GM12878 (cell line): Measurements from ENCODE around the gene OTX2. TPM values are rescaled to one million over a fixed set of nuclear protein-coding genes. Genes with fewer than 3 reads are reported as not detected.

ENCODE experiments used
- ATAC-seq: fragments of 200-7000 bp; cut with Tn5 transposase; 3 replicates; pipeline ENCODE4 v1.9.1; 2020; ENCODE audit warnings: mild to moderate bottlenecking, moderate library complexity
- BruUV-seq: library from RNA; stranded (reverse); fragments of 400-500 nt; replicated peaks from 2 replicates; lab custom pipeline; 2021; lab: Mats Ljungman, UMichigan
- CTCF ChIA-PET: fragments of 300-600 bp; sonication (Branson Sonifier 250); formaldehyde crosslinking; extraction: SDS; loops from one replicate; lab custom pipeline; 2021; ENCODE audit warnings: inconsistent platforms; lab: Yijun Ruan, JAX
- POLR2A ChIA-PET: fragments of 350-600 bp; formaldehyde crosslinking; extraction: SDS; loops from one replicate; lab custom pipeline; 2021; ENCODE audit warnings: inconsistent platforms; lab: Charles Lee
- RAD21 ChIA-PET: fragments of 300-600 bp; sonication (Branson Sonifier 250); formaldehyde crosslinking; loops from one replicate; lab custom pipeline; 2023; ENCODE audit warnings: antibody characterized with exemption; ENCODE audit not compliant: unreplicated experiment; lab: Charles Lee
- SMC1A ChIA-PET: fragments of 300-600 bp; sonication (Branson Sonifier 250); formaldehyde crosslinking; loops from one replicate; lab custom pipeline; 2023; ENCODE audit not compliant: unreplicated experiment, uncharacterized antibody; lab: Charles Lee
- DNase-seq: peaks from one replicate; pipeline ENCODE4 v3.0.0-alpha.2; 2011; ENCODE audit warnings: low read depth, low spot score
- FAIRE-seq: peaks from 3 replicates; lab custom pipeline; 2011; peaks lifted over from hg19 to GRCh38; lab: Jason Lieb, UNC
- H2AFZ ChIP-seq: 2 replicates; pipeline ENCODE4 v1.6.0; 2011; ENCODE audit warnings: low read depth, low read length, control low read depth; ENCODE audit not compliant: control insufficient read depth
- H3K27ac ChIP-seq: 2 replicates; pipeline ENCODE4 v1.5.1; 2011; ENCODE audit warnings: control low read depth; ENCODE audit not compliant: control insufficient read depth, insufficient read depth
- H3K27me3 ChIP-seq, 2 experiments: replicated peaks in 1 of 2; 2 replicates each; pipeline versions ENCODE4 v1.6.0 to v1.6.1; 2011; ENCODE audit warnings: low read length in 1 of 2; ENCODE audit not compliant: control insufficient read depth in 2 of 2, insufficient read depth in 2 of 2
- H3K36me3 ChIP-seq, 2 experiments: 2 replicates each; pipeline ENCODE4 v1.5.1; 2011; ENCODE audit warnings: low read length in 1 of 2; ENCODE audit not compliant: control insufficient read depth in 2 of 2, insufficient read depth in 2 of 2
- H3K4me1 ChIP-seq: 2 replicates; pipeline ENCODE4 v1.6.1; 2011; ENCODE audit warnings: mild to moderate bottlenecking, low read length, moderate library complexity, mixed read lengths; ENCODE audit not compliant: control insufficient read depth, insufficient read depth
- H3K4me2 ChIP-seq: 2 replicates; pipeline ENCODE4 v1.6.0; 2011; ENCODE audit warnings: control low read depth; ENCODE audit not compliant: control insufficient read depth, insufficient read depth
- H3K4me3 ChIP-seq: fragments of 200-600 bp; sonication (generic); 2 replicates; pipeline ENCODE4 v1.5.1; 2016
- H3K79me2 ChIP-seq: 2 replicates; pipeline ENCODE4 v1.6.0; 2011; ENCODE audit warnings: low read length; ENCODE audit not compliant: control insufficient read depth, insufficient read depth
- H3K9ac ChIP-seq: 2 replicates; pipeline ENCODE4 v1.8.0; 2011; ENCODE audit warnings: low read length, control low read depth, mixed read lengths; ENCODE audit not compliant: control insufficient read depth, insufficient read depth
- H3K9me3 ChIP-seq: replicated peaks from 3 replicates; pipeline ENCODE4 v1.5.1; 2011; ENCODE audit warnings: mild to moderate bottlenecking, low read length; ENCODE audit not compliant: control insufficient read depth, insufficient read depth
- H4K20me1 ChIP-seq: 2 replicates; pipeline ENCODE4 v1.6.0; 2011; ENCODE audit not compliant: control insufficient read depth, insufficient read depth
- POLR2AphosphoS2 ChIP-seq: IDR thresholded peaks from 2 replicates; pipeline ENCODE4 v1.6.1; 2011; ENCODE audit warnings: low read depth, mild to moderate bottlenecking, low read length, improper control_type of control experiment, moderate library complexity
- WGBS: methylation state at CpG from one replicate; pipeline ENCODE4 v1.1.6; 2016; ENCODE audit warnings: low lambda C conversion rate; ENCODE audit not compliant: insufficient replicate concordance, insufficient coverage; ENCODE audit errors: missing lambda C conversion rate; 5-methylcytosine and 5-hydroxymethylcytosine counted together
- in situ Hi-C: fragments of 300-500 bp; cut with MboI; formaldehyde crosslinking; loops from 9 replicates; pipeline ENCODE4 v1.14.3; 2018; ENCODE audit warnings: mixed read lengths
- intact Hi-C: fragments of 100-400 bp; cut with micrococcal nuclease; formaldehyde crosslinking; loops from one replicate; pipeline ENCODE4 v1.14.2; 2022; ENCODE audit not compliant: unreplicated experiment
- polyA plus RNA-seq, 11 experiments: library from polyadenylated mRNA; depleted of rRNA in 4 of 11; unstranded in 6 of 11; stranded (reverse) in 5 of 11; fragments of >200 nt; fragmentation: Nextera tagmentation in 4 of 11; fragmentation: Illumina TruSeq in 1 of 11; extraction: Ambion mirVana in 4 of 11; extraction: Trizol in 1 of 11; gene quantifications; 1 replicate in 1 of 11; 2 replicates in 10 of 11; pipeline versions ENCODE4 v1.2.1 to v1.2.3, GENCODE V29; 2011 to 2016; ENCODE audit warnings: inconsistent platforms in 2 of 11, missing spikeins in 2 of 11, low read depth in 1 of 11
- total RNA-seq, 4 experiments: library from RNA; depleted of rRNA in 3 of 4; stranded (reverse); fragments of >200 nt in 3 of 4; fragmentation: Illumina TruSeq in 1 of 4; extraction: Trizol in 1 of 4; gene quantifications; 2 replicates each; pipeline versions ENCODE4 v1.2.1 to v1.2.3, GENCODE V29; 2013 to 2021
- TF ChIP-seq, protein P1 (sequence below): IDR thresholded peaks from 2 replicates; pipeline ENCODE4 v1.6.1; 2012; ENCODE audit warnings: mild to moderate bottlenecking, low read depth, low read length
- TF ChIP-seq, protein P2 (sequence below): IDR thresholded peaks from 2 replicates; pipeline ENCODE4 v1.6.1; 2012; ENCODE audit warnings: low read length, inconsistent platforms

OTX2 gene
- total and polyA plus RNA-seq, 10 of the 15 experiments (the other 5 are each of a cell fraction or from before 2014, with no cell fraction given), result not detected

DNA sequence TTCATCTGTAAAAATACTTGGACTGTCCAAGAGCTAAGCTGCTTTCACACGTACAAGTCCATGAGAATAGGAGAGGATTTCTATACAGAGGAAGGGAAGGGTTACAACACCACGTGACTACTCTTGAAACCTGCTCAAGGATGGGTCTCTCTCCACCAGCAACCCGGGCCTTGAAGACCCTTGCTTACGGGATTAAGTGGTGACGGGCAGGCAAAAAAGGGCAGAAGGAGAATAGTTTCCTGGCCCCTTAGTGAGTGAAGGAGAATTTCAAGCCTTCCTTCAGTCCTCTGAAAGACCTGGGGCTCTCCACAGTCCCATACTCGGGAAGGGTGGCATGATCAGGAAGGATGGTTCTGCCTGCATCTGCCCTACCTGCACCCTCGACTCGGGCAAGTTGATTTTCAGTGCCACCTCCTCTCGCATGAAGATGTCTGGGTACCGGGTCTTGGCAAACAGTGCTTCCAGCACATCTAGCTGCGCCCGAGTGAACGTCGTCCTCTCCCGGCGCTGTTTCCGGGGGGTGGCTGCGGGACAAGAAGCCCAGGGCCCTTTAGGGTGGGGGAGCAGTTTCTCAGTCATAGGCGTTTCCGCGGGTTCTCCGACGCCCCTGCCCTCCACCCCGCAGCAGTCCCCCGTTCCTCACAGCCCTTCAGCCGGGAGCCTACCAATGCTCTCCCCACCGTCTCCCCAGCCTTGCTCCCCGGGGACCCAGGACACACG is 6.3 kb downstream of the OTX2 start:
- intact Hi-C loops (no loop called here), in situ Hi-C loops (no loop called here)
- H3K9ac ChIP-seq, result no peak overlapping the region
- 16% methylated on average over 18 of the region's 29 CpGs for WGBS
- DNase-seq (no peak), ATAC-seq (no peak), FAIRE-seq (no peak)
- H3K9me3 ChIP-seq, result peaks cover 2% of the 10 kb centered on the region; the same call in 2 of the 3 replicates
- no peak overlapping the region for H3K4me2 ChIP-seq
- H3K27me3 ChIP-seq, result peaks cover 11 to 39% of the 10 kb centered on the region in 2 experiments
- H3K27ac ChIP-seq, result no peak overlapping the region
- no peaks in the 10 kb centered on the region for H4K20me1 ChIP-seq
- SMC1A ChIA-PET, result no interaction called here
- H3K4me3 ChIP-seq, result no peak overlapping the region
- TF ChIP-seq, protein P1, sequence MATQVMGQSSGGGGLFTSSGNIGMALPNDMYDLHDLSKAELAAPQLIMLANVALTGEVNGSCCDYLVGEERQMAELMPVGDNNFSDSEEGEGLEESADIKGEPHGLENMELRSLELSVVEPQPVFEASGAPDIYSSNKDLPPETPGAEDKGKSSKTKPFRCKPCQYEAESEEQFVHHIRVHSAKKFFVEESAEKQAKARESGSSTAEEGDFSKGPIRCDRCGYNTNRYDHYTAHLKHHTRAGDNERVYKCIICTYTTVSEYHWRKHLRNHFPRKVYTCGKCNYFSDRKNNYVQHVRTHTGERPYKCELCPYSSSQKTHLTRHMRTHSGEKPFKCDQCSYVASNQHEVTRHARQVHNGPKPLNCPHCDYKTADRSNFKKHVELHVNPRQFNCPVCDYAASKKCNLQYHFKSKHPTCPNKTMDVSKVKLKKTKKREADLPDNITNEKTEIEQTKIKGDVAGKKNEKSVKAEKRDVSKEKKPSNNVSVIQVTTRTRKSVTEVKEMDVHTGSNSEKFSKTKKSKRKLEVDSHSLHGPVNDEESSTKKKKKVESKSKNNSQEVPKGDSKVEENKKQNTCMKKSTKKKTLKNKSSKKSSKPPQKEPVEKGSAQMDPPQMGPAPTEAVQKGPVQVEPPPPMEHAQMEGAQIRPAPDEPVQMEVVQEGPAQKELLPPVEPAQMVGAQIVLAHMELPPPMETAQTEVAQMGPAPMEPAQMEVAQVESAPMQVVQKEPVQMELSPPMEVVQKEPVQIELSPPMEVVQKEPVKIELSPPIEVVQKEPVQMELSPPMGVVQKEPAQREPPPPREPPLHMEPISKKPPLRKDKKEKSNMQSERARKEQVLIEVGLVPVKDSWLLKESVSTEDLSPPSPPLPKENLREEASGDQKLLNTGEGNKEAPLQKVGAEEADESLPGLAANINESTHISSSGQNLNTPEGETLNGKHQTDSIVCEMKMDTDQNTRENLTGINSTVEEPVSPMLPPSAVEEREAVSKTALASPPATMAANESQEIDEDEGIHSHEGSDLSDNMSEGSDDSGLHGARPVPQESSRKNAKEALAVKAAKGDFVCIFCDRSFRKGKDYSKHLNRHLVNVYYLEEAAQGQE, result no peak
- no peak for TF ChIP-seq POLR2AphosphoS2
- TF ChIP-seq, protein P2, sequence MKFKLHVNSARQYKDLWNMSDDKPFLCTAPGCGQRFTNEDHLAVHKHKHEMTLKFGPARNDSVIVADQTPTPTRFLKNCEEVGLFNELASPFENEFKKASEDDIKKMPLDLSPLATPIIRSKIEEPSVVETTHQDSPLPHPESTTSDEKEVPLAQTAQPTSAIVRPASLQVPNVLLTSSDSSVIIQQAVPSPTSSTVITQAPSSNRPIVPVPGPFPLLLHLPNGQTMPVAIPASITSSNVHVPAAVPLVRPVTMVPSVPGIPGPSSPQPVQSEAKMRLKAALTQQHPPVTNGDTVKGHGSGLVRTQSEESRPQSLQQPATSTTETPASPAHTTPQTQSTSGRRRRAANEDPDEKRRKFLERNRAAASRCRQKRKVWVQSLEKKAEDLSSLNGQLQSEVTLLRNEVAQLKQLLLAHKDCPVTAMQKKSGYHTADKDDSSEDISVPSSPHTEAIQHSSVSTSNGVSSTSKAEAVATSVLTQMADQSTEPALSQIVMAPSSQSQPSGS, result no peak
- BruUV-seq, result no TSS peak
- POLR2A ChIA-PET, result no interaction called here
- RAD21 ChIA-PET, result no interaction called here
- H3K79me2 ChIP-seq, result no peaks in the 10 kb centered on the region
- no peaks in the 10 kb centered on the region for H3K36me3 ChIP-seq
- no peaks in the 10 kb centered on the region for H3K4me1 ChIP-seq
- no peak overlapping the region for H2AFZ ChIP-seq
- CTCF ChIA-PET, result no interaction called here
